K562 (cell line): ENCODE results near the gene PIK3CG. TPM values are rescaled to one million over a fixed set of nuclear protein-coding genes. Genes with fewer than 3 reads are reported as not detected.
A peak's percentile ranks its signal among the peaks of the same experiment; 100 is the strongest.

Experiments used
- ARID2 ChIP-seq: fragments of 450-650 bp; IDR thresholded peaks from 2 replicates; pipeline ENCODE4 v1.6.1; 2017; ENCODE audit warnings: antibody characterized with exemption, mild to moderate bottlenecking
- CEBPB ChIP-seq: fragments of 450-650 bp; IDR thresholded peaks from 2 replicates; pipeline ENCODE4 v1.6.1; 2016; ENCODE audit warnings: missing genetic modification characterization, missing compliant biosample characterization
- CREB5 ChIP-seq: fragments of 250-450 bp; sonication (Bioruptor Pico); IDR thresholded peaks from 2 replicates; pipeline ENCODE4 v1.5.0; 2020; ENCODE audit warnings: mild to moderate bottlenecking
- ETV6 ChIP-seq, 3 experiments: fragments of 150-350 bp in 1 of 3; sonication (generic) in 1 of 3; formaldehyde crosslinking in 1 of 3; IDR thresholded peaks; 2 replicates each; pipeline versions ENCODE4 v1.6.1 to v1.8.0; 2014 to 2022; ENCODE audit warnings: borderline replicate concordance in 2 of 3, low read depth in 2 of 3, antibody characterized with exemption in 1 of 3, low read length in 1 of 3, mild to moderate bottlenecking in 1 of 3, missing genetic modification reagents in 1 of 3
- HBP1 ChIP-seq: fragments of 450-650 bp; formaldehyde crosslinking; IDR thresholded peaks from 2 replicates; pipeline ENCODE4 v1.4.0; 2022; ENCODE audit warnings: missing genetic modification characterization
- HSF4 ChIP-seq: fragments of 250-450 bp; sonication (Bioruptor Pico); IDR thresholded peaks from 2 replicates; pipeline ENCODE4 v2.1.2; 2022; ENCODE audit warnings: mild to moderate bottlenecking, moderate library complexity, borderline replicate concordance
- MBD2 ChIP-seq: sonication (generic); IDR thresholded peaks from 2 replicates; pipeline ENCODE4 v1.6.1; 2016; ENCODE audit warnings: low read depth, borderline replicate concordance
- MEF2A ChIP-seq: IDR thresholded peaks from 2 replicates; pipeline ENCODE4 v1.6.1; 2011; ENCODE audit warnings: low read depth, mild to moderate bottlenecking, low read length, moderate library complexity; ENCODE audit not compliant: control insufficient read depth
- MYBL2 ChIP-seq, 2 experiments: fragments of 450-650 bp in 1 of 2; sonication (generic) in 1 of 2; formaldehyde crosslinking in 1 of 2; IDR thresholded peaks; 2 replicates each; pipeline versions ENCODE4 v1.6.1 to v1.8.1; 2017 to 2022; ENCODE audit warnings: borderline replicate concordance in 1 of 2, inconsistent platforms in 1 of 2, low read depth in 1 of 2, mild to moderate bottlenecking in 1 of 2, missing genetic modification reagents in 1 of 2, moderate library complexity in 1 of 2
- NR3C1 ChIP-seq: sonication (generic); formaldehyde crosslinking; IDR thresholded peaks from 2 replicates; pipeline ENCODE4 v1.8.1; 2022; ENCODE audit warnings: missing genetic modification reagents
- NR4A1 ChIP-seq, 2 experiments: fragments of 250-450 bp in 1 of 2; fragments of 450-650 bp in 1 of 2; sonication (Bioruptor Pico) in 1 of 2; IDR thresholded peaks; 2 replicates each; pipeline versions ENCODE4 v1.4.0 to v1.6.1; 2016 to 2020; ENCODE audit warnings: mild to moderate bottlenecking in 2 of 2, missing compliant biosample characterization in 1 of 2, missing genetic modification characterization in 1 of 2, moderate library complexity in 1 of 2
- PHTF2 ChIP-seq: fragments of 250-450 bp; sonication (Bioruptor Pico); IDR thresholded peaks from 2 replicates; pipeline ENCODE4 v1.5.0; 2021; ENCODE audit warnings: mild to moderate bottlenecking
- SMAD4 ChIP-seq: fragments of 250-450 bp; sonication (Bioruptor Pico); conservative IDR thresholded peaks from 2 replicates; pipeline ENCODE4 v1.8.0; 2021; ENCODE audit warnings: inconsistent platforms, mild to moderate bottlenecking, moderate library complexity
- TAL1 ChIP-seq: fragments of 450-650 bp; IDR thresholded peaks from 2 replicates; pipeline ENCODE4 v1.6.1; 2016; ENCODE audit warnings: mild to moderate bottlenecking
- TCF7L2 ChIP-seq: fragments of 150-350 bp; IDR thresholded peaks from 2 replicates; pipeline ENCODE4 v1.6.1; 2016; ENCODE audit warnings: low read depth, mild to moderate bottlenecking, low read length, moderate library complexity
- TRIM24 ChIP-seq, 2 experiments: fragments of 450-650 bp; IDR thresholded peaks; 2 replicates each; pipeline ENCODE4 v1.6.1; 2016
- ZBED1 ChIP-seq: IDR thresholded peaks from 2 replicates; pipeline ENCODE4 v1.6.1; 2014
- ZC3H4 ChIP-seq: sonication (generic); formaldehyde crosslinking; IDR thresholded peaks from 2 replicates; pipeline ENCODE4 v1.9.0; 2021; ENCODE audit warnings: missing genetic modification reagents, borderline replicate concordance
- ZNF3 ChIP-seq: fragments of 250-450 bp; sonication (Bioruptor Pico); IDR thresholded peaks from 2 replicates; pipeline ENCODE4 v1.5.0; 2021; ENCODE audit warnings: mild to moderate bottlenecking, moderate library complexity
- ZNF354B ChIP-seq: fragments of 250-450 bp; sonication (Bioruptor Pico); IDR thresholded peaks from 2 replicates; pipeline ENCODE4 v1.4.0; 2020
- ZNF518B ChIP-seq: fragments of 250-450 bp; sonication (Bioruptor Pico); IDR thresholded peaks from 2 replicates; pipeline ENCODE4 v1.5.0; 2021; ENCODE audit warnings: mild to moderate bottlenecking, moderate library complexity
- ZNF696 ChIP-seq: fragments of 250-450 bp; sonication (Bioruptor Pico); conservative IDR thresholded peaks from 2 replicates; pipeline ENCODE4 v1.4.0; 2020; ENCODE audit warnings: mild to moderate bottlenecking, moderate library complexity
- polyA plus RNA-seq, 8 experiments: library from polyadenylated mRNA; depleted of rRNA in 4 of 8; stranded (reverse) in 5 of 8; unstranded in 3 of 8; fragments of >200 nt; fragmentation: Nextera tagmentation in 2 of 8; fragmentation: Illumina TruSeq in 1 of 8; extraction: Ambion mirVana in 2 of 8; extraction: Trizol in 1 of 8; gene quantifications; 2 replicates each; pipeline versions ENCODE4 v1.2.1 to v1.2.3, GENCODE V29; 2011 to 2014; ENCODE audit warnings: inconsistent platforms in 1 of 8, missing spikeins in 1 of 8
- total RNA-seq, 7 experiments: library from RNA; depleted of rRNA in 6 of 7; stranded (reverse); fragments of >200 nt in 6 of 7; fragmentation: Illumina TruSeq in 2 of 7; extraction: Trizol in 2 of 7; gene quantifications; 2 replicates each; pipeline versions ENCODE4 v1.2.1 to v1.2.3, GENCODE V29; 2011 to 2021; ENCODE audit warnings: low replicate concordance in 1 of 7

The PIK3CG gene
- total and polyA plus RNA-seq, 9 of the 15 experiments (the other 6 are each of a cell fraction or from before 2014, with no cell fraction given), result 5.3 to 42.5 (median 29.0) TPM

GRCh38 chr7:106862317-106863089 is 2.6 kb upstream of the PIK3CG start (continued):
- TF ChIP-seq CREB5 (CRISPR knock-in tag) (0 out of 2 replicates have a peak, but pooled peaks have one; percentile 42), MBD2 (no peak), CEBPB (tag) (peak; percentile 96), HSF4 (CRISPR knock-in tag) (no peak), TCF7L2 (no peak), ZNF354B (CRISPR knock-in tag) (no peak), HBP1 (CRISPR knock-in tag) (no peak), ZNF518B (CRISPR knock-in tag) (no peak), PHTF2 (no peak), ZNF3 (CRISPR knock-in tag) (no peak), NR3C1 (no peak), MEF2A (no peak), ARID2 (no peak), NR4A1 (CRISPR knock-in tag; IDR thresholded peaks at IDR 0.05) (no peak), NR4A1 (tag; IDR thresholded peaks at IDR 0.05) (peak; percentile 74), TRIM24 (IDR thresholded peaks at IDR 0.05) (peak; percentile 12 to 32; a peak in 1 of 4 replicates), ETV6 (IDR thresholded peaks at IDR 0.05; ENCODE audit: borderline replicate concordance in 1 of 2, low read depth in 2 of 2, low read length in 1 of 2) (no peak), ETV6 (CRISPR knock-in tag; IDR thresholded peaks at IDR 0.05; ENCODE audit: borderline replicate concordance) (no peak), TAL1 (no peak), MYBL2 (IDR thresholded peaks at IDR 0.05; ENCODE audit: low read depth) (peak; percentile 37; the same call in 1 of the 2 replicates), MYBL2 (CRISPR knock-in tag; IDR thresholded peaks at IDR 0.05; ENCODE audit: borderline replicate concordance) (no peak), ZC3H4 (no peak), ZBED1 (no peak), ZNF696 (CRISPR knock-in tag) (no peak), SMAD4 (CRISPR knock-in tag) (peak; percentile 70; the same call in 1 of the 2 replicates)
